Subcutaneous abdominal adipose tissue (tissue), 5 donors: ENCODE data around the gene TIMP2.

Experiments
- H3K27ac ChIP-seq: one replicate; pipeline ENCODE4 v1.7.0; 2013; ENCODE audit warnings: low read depth, mild to moderate bottlenecking, inconsistent platforms, low read length, moderate library complexity
- H3K27me3 ChIP-seq, 5 donors: one replicate each; pipeline ENCODE4 v1.7.0; 2013; ENCODE audit warnings: low read length in 5 of 5, inconsistent platforms in 1 of 5; ENCODE audit not compliant: control insufficient read depth in 5 of 5, insufficient read depth in 4 of 5
- H3K36me3 ChIP-seq, 5 donors: one replicate each; pipeline ENCODE4 v1.7.0; 2013; ENCODE audit warnings: low read length in 5 of 5; ENCODE audit not compliant: control insufficient read depth in 5 of 5, insufficient read depth in 5 of 5
- H3K4me1 ChIP-seq, 5 donors: one replicate each; pipeline ENCODE4 v1.7.0; 2013; ENCODE audit warnings: low read length in 5 of 5, mild to moderate bottlenecking in 3 of 5, moderate library complexity in 1 of 5; ENCODE audit not compliant: control insufficient read depth in 5 of 5, insufficient read depth in 5 of 5
- H3K4me3 ChIP-seq, 5 donors: one replicate each; pipeline ENCODE4 v1.7.0; 2013; ENCODE audit warnings: low read length in 5 of 5, low read depth in 1 of 5
- H3K9ac ChIP-seq, 5 donors: one replicate each; pipeline ENCODE4 v1.7.0; 2013; ENCODE audit warnings: low read length in 5 of 5, mild to moderate bottlenecking in 4 of 5, moderate library complexity in 3 of 5
- H3K9me3 ChIP-seq, 5 donors: one replicate each; pipeline ENCODE4 v1.7.0; 2013; ENCODE audit warnings: low read length in 5 of 5; ENCODE audit not compliant: control insufficient read depth in 5 of 5
- donor health status: healthy.
- donor health status: healthy.
- donor health status: healthy.
- donor health status: healthy.
- donor health status: healthy.

TIMP2 gene

DNA sequence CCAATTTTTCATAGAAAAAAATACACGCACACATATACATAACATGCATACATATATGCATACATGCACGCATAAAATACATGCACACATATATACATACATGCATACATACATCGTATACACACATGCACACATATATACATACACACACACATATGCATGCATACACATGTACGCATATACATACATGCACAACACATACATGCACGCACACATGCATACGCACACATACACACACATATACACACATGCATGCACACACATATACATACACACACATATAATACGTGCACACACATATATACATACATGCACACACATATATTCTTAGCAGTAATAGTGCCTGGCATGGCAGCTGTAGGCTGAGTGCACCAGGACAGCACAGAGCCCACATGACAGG, 109.5 kb downstream of the TIMP2 start:
- Histone ChIP-seq H3K4me1 (peaks cover 12 to 42% (median 31%) of the 10 kb centered on the region in 5 donors), H3K36me3 (peaks cover 23 to 95% (median 76%) of the 10 kb centered on the region in 5 donors), H3K9ac (no peak overlapping the region), H3K27ac (no peak overlapping the region), H3K27me3 (no peaks in the 10 kb centered on the region), H3K9me3 (no peaks in the 10 kb centered on the region), H3K4me3 (no peak overlapping the region)

DNA sequence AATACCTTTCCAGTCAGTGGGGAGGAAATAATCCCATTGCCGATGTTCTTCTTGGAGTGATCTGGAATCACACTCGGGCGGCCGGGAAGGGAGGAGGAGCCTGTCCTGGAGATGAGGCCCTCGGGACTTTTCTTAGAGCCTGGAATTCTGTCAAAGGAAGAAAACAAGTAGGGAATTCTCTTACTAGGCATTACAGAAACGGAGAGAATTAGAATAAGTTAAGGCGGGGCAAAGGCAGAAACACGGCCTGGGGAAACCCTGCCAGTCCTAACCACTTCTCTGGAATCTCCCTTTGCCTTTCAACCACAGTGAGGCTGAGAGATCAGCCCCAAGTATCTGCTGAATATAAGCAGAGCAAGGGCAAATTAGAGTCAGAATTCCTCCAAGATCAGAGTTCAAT, 112.3 kb downstream of the TIMP2 start:
- Histone ChIP-seq H3K4me1 (peaks cover 10 to 16% (median 15%) of the 10 kb centered on the region in 5 donors), H3K4me3 (peak overlapping the region in 1 of 5 donors; percentile 22), H3K27me3 (no peaks in the 10 kb centered on the region), H3K9ac (peak overlapping the region in 4 of 5 donors; percentile 1 to 68 (median 46)), H3K36me3 (peaks cover 21 to 95% (median 69%) of the 10 kb centered on the region in 5 donors), H3K9me3 (no peaks in the 10 kb centered on the region), H3K27ac (peak overlapping the region; percentile 75)

DNA sequence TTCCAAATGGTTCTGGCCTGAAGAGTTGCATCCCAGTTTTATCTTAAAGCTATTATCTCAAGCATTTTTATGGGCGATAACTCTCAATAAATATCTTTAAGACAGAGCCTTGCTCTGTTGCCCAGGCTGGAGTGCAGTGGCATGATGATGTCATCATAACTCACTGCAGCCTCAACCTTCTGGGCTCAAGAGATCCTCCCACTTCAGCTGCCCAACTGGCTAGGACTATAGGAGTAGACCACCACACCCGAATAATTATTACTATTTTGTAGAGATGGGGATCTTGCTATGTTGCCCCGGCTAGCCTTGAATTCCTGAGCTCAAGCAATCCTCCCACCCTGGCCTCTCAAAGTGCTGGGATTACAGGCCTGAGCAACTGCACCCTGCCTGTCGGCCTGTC, 117.0 kb downstream of the TIMP2 start:
- no peak overlapping the region for H3K4me3 ChIP-seq
- peaks cover 4 to 30% (median 12%) of the 10 kb centered on the region in 5 donors for H3K4me1 ChIP-seq
- H3K27ac ChIP-seq = no peak overlapping the region
- no peak overlapping the region for H3K9ac ChIP-seq
- no peaks in the 10 kb centered on the region for H3K9me3 ChIP-seq
- peaks cover 11 to 86% (median 72%) of the 10 kb centered on the region in 5 donors for H3K36me3 ChIP-seq
- no peaks in the 10 kb centered on the region for H3K27me3 ChIP-seq

DNA sequence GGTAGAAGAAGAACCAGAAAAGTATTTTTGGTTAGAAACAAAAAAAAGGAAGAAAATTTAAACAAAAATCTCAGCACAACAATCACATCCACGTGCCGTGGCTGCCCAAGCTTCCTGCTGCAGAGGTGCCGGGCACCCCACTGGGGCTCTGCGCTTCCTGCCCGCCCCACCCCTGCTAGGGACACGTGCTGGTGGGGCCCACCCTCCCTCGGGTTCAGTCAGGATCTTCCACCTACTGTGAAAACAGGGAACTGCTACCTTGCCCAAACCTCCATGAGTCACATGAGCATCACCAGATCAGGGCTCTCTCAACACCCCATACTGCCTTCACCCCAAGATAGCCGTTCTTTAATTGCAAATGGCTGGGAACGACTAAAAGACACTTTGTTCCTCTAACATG, 118.7 kb downstream of the TIMP2 start:
- Histone ChIP-seq H3K4me1 (peaks cover 0 to 25% (median 9%) of the 10 kb centered on the region in 5 donors), H3K4me3 (no peak overlapping the region), H3K27ac (peak overlapping the region; percentile 13), H3K27me3 (no peaks in the 10 kb centered on the region), H3K9me3 (no peaks in the 10 kb centered on the region), H3K36me3 (peaks cover 11 to 86% (median 80%) of the 10 kb centered on the region in 5 donors), H3K9ac (no peak overlapping the region)

DNA sequence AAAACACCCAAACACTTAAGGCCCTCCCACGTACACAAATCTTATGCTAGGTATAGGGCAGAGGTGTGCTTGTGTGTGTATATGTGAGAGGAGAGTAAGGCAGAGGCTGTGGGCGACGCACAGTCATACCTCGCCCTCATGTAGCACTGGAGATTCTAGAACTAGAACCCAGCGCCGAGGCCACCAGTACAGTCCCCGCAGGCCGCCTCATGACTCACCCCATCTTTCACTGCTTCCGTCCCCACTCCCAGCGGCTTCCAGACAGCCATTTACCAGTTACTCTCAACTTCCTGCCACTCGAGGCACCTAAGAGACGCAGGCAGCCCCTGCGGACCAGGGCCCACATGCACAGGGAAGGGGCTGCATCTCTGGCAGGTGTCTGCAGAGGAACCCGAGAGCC, 119.9 kb downstream of the TIMP2 start:
- Histone ChIP-seq H3K9me3 (no peaks in the 10 kb centered on the region), H3K27ac (peak overlapping the region; percentile 37)

DNA sequence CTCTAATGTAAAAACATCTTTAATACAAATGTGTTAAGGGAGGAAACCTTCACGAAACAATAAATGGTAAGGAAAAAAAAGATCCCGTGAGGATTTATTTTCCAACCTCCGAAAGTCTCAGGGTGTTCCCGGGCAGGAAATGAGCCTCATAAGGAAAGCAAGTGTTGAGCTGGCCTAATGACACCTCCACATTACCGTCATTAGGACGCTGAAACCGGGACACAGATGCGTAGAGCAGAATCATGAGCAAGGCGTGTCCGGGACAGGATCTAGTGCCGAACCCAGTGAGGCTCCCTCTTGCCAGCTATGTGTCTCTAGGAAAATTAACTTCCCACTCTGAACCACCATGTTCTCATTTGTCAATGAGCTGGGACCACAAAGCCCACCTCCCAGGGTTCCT, 120.4 kb downstream of the TIMP2 start:
- Histone ChIP-seq H3K27ac (peak overlapping the region; percentile 37), H3K4me1 (peaks cover 0 to 25% (median 9%) of the 10 kb centered on the region in 5 donors), H3K9me3 (no peaks in the 10 kb centered on the region), H3K27me3 (no peaks in the 10 kb centered on the region), H3K4me3 (no peak overlapping the region), H3K9ac (no peak overlapping the region), H3K36me3 (peaks cover 8 to 80% (median 70%) of the 10 kb centered on the region in 5 donors)

More for the DNA sequence above, 119.9 kb downstream of the TIMP2 start:
- H3K4me1 ChIP-seq = peaks cover 0 to 25% (median 9%) of the 10 kb centered on the region in 5 donors
- H3K9ac ChIP-seq = no peak overlapping the region
- H3K27me3 ChIP-seq = no peaks in the 10 kb centered on the region
- H3K36me3 ChIP-seq = peaks cover 8 to 83% (median 70%) of the 10 kb centered on the region in 5 donors
- no peak overlapping the region for H3K4me3 ChIP-seq

DNA sequence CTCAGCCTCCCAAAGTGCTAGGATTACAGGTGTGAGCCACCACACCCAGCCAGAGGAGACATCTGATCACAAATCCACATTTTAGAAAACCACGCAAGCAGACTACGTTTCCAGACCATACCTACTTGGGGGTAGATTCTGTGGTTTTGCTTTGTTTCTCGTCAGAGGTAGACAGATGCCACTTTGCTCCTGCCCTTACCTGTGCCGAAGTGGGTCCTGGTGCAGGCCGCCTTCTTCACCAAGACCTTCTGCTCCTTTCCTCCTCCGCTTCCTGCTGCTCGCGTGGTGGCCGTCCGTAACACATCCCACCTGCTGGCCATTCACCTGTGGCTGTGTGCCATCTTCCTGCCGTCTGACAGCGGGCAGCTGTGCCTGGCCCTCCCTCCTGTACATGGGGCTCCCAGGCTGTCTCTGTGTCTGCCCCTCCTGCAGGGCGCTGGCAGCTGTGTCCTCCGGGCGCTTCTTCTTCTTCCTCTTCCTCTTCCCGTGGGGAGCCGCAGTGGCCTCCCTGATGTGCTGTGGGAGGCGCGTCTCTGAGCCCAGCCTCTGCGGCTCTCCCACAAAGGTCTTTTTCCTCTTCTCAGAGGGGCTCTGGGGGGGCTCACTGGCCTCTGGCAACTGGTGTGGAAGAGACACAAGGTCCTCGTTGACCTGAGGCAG, 121.9 kb downstream of the TIMP2 start:
- peaks cover 0 to 25% (median 9%) of the 10 kb centered on the region in 5 donors for H3K4me1 ChIP-seq
- H3K4me3 ChIP-seq = peak overlapping the region in 3 of 5 donors; percentile 18 to 47 (median 29)
- no peak overlapping the region for H3K27ac ChIP-seq
- H3K9me3 ChIP-seq = no peaks in the 10 kb centered on the region
- H3K27me3 ChIP-seq = no peaks in the 10 kb centered on the region
- H3K36me3 ChIP-seq = peaks cover 2 to 78% (median 70%) of the 10 kb centered on the region in 5 donors
- peak overlapping the region in 1 of 5 donors; percentile 26 for H3K9ac ChIP-seq
